DMS 273 (cell line): ENCODE data around the gene CDC25A.
"Not testable (repeated sequence)": the region's sequence is repeated elsewhere in the genome, so short reads cannot be mapped to it uniquely, and the experiment has no call there.

Source experiments
- DNase-seq: peaks from one replicate; lab custom pipeline; 2025; ENCODE audit not compliant: unreplicated experiment; lab: John Stamatoyannopoulos, UW

Gene CDC25A

DNA sequence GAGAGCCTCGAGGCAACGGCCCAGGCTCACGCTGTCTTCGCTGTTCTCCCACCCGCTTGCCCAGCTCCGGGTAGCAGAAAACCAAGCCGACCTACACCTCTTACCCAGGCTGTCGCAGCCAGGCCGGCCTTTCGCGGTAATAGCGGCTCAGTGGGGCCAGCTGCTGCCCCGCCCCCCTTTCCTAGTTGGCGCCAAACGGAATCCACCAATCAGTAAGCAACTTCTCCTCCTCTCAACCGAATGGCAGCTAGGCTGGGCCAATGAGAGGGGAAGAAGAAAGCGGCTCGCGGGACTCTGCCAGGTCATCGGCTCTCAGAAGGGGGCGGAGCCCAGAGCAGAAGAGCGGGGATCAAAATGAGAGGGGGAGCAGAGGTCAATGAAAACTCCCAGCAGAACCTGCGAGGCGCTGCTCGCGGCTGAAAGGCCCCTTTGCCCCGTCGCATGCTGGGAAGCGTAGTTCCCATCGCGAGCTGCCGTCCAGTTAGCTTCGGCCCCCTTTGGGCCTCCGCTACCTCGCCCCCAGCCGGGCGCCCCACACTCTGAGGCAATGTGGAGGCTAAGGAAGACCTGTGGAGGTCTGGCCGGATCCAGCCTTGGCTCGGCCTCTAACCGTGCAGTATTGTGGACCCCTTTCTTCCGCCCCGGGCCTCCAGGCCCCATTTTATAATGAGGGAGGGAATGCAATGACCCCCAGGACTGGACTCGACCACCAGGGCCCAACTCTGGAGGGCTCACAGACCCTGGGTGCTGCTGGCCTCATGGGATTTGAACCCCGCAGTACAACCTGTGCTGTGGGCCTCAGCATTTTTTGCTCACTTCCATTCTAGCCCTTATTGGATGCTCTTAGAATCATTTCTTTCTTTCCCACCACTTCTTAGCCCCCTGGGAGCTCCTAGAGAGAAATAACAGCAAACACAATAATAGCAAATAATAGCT lies at the start of gene CDC25A:
TSS of gene CDC25A (minus strand) at position 152 of the 936 bp plus-strand sequence. CDS start 470 bp downstream, outside the sequence.
- DNase-seq: peak; percentile 98

DNA sequence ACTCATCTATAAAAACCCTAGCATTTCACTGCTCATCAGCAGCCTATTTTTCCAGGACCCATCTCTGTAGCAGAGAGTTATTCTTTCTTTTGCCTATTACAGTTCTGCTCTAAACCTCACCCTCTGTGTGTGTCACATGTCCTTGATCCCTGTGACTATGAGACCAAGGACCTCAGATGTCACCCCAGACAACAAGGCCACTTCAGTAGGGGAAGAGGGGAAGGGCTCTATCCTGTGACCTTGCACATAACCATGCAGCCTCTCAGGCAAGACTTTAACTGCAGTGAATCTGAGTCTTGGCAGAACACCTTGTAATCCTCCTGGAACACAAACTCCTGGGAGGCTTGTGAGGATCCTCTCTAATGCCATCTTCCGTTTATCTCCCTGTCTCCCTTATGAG lies 48.3 kb upstream of the CDC25A start:
- DNase-seq: no peak

DNA sequence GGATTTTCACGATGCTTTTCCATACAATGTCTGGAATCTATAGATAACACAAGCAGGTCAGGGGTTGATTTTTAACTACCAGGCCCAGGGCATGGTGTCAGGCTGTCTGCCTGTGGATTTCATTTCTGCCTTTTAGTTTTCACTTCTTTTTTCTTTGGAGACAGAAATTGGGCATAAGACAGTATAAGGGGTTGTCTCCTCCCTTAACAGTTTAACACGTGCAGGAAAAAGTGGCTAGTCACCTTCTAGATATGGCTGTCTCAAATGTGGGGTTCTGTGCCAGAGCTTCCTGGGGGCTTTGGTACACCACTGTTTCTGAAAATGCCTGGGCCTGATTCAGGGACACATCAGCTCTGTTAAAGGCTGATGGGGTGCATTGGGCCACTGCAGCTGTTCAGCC lies 45.3 kb upstream of the CDC25A start:
- no peak for DNase-seq

DNA sequence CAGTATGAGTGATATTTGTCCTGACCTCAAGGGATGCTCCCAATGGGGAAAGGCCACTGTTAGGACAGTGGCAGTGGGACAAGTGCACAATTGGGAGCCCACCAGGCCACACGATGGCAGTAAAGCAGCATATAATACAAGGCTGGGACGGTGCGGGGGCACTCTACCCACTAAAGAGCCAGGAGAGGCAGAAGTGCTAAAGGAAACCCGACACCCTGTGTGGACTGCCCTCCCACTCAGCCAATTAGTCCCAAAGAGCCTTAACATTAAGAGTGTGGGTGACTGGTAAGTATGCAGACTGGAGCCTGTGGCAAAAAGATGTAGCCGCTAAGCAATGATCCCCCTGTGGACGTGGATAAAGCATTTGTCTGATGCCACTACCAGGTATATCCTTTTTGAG lies 44.5 kb upstream of the CDC25A start:
- peak; percentile 89 for DNase-seq

DNA sequence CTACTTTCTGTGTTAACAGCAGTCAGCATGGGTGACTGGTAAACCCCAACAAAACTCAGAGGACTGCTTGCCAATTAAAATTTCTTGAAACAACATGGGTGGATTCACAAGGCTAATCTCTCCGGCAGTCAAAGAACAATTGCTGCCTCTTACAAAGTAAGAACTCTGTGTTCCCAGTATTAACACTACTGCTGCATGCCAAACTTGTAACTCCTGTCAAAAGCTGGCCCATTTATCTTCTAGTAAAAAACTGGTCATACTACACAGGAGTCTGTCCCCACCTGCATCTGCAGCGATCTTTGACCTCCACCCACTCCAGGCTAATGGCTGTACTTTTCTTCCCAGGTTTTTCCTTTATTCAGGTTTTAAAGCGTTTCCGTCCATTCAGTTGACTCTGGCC lies 44.0 kb upstream of the CDC25A start:
- no peak for DNase-seq

DNA sequence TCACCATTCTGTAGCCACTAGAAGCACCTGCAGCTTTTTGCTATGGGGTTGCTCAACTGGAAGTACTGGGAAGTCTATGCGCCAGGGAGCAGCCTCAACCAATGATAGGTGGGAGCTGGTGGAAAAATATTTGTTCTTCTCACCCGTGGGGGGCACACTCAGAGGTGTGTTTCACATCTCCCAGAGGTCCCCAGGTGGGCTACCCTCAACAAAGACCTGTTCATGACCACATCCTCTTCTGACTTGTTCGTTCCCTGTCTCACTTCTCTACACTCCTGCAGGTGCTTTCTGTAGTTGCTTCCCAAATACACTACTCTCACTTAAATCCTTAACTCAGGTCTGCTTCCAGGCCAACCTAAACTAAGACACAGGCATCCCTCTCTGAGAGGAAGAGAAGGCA lies 38.7 kb upstream of the CDC25A start:
- no peak for DNase-seq

DNA sequence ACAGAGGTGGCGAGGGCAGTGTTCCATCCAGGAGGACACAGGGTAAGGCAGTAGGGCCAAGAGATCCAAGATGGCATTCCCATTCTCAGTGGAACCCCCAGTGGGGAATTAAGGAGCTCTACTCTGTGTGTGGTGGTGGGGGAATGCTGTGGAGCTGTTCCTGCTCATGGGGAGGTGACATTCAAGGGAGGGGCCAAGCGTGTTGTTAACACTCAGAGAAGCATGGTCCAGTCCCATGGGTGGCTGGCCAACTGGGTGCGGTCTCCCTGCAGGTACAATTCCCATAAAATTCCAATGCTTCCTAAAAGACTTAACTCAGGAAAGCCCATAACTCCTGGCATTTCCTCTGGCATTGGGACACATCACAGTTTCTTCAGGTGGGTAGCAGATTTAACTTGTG lies 37.4 kb upstream of the CDC25A start:
- no peak for DNase-seq

DNA sequence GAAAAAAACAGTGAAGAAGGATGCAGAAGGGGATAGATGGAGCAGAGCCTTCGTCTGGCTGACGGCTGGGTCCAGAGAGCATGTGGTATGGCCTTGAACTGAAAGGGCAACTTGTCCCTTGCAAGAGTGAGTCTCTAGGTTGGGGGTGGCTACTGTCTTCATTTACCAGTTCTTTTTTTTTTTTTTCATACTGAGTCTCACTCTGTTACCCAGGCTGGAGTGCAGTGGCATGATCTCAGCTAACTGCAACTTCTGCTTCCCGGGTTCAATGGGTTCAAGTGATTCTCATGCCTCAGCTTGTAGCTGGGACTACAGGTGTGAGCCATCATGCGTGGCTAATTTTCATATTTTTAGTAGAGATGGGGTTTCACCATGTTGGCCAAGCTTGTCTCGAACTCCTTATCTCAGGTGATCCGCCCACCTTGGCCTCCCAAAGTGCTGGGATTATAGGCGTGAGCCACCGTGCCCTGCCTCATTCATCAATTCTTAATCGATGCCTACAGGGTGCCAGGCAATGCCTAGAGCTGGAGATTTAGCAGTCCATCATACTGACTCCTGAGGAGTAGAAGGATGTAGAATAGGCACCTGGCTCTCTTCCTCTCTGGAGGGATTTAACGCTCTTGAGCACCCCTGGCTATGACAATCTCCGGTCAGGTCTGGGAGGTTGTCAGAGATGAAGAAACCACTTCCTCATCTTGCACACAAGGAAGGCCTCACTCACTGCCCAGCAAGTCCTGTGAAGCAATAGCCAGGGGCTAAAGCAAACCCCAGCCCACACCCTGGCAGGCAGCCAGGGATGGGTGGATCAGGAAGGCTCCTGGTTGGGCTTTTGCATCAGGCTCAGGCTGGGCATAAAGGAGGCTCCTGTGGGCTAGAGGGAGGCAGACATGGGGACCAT lies 34.6 kb upstream of the CDC25A start, which contains the start of gene CAMP:
TSS of gene CAMP (plus strand) at position 880 of the 898 bp plus-strand sequence. CDS start at position 897, 17 bp downstream.
- DNase-seq: peak; percentile 8

DNA sequence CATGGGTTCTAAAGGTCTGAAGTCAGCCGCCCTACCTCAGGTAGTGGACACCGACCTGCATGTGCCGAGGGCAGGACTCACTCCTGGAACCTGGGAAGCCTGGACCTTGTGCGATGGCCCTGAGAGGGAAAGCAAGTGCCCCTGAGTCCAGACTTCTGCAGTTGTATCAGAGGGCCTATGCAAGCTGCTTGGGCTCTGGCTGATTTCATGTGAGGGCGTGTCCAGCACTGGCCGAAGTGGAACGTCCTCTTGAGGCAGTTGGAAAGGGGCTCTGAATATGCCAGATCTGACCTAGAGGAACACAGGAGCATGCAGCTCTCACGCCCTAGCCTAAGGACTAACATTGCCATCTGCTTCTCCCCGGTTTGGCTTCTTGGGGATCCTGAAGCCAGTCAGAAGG lies 32.5 kb upstream of the CDC25A start:
- DNase-seq: no peak

DNA sequence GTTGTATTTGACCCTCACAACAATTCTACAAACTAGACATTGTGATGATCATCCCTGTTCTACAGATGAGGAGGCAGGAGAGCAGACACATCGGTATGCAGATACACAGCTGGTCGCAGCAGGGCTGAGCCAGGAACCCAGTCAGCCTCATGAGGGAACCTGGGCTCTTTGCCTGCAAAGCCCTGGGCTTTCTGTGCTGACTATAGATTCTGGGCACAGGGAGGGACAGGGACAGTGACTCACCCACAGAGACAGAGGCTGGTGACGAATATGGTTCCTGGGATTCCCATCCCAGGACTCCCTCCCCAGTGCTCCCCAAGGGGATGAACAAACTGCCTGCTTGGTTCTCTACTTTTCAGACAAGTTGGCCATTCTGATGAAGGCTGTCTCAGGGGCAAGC lies 31.3 kb upstream of the CDC25A start:
- DNase-seq: no peak

DNA sequence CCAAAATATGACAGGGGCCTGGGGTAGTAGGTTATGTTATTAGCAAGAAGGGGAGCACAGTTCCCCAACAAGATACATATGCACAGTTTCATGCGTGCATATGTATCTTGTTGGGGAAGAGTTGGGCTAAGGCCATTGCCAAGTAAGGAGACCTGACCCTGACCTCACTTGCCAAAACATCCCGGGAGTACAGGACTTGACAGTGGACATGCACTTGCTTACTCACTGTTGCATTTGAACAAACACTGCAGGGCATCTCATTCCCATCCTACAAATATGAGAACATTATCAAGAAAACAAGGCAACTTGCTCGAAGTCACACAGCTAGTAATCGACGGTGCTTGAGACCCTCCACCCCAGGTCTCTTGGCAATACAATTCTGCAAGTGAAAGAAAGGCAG lies 30.3 kb upstream of the CDC25A start:
- no peak for DNase-seq

DNA sequence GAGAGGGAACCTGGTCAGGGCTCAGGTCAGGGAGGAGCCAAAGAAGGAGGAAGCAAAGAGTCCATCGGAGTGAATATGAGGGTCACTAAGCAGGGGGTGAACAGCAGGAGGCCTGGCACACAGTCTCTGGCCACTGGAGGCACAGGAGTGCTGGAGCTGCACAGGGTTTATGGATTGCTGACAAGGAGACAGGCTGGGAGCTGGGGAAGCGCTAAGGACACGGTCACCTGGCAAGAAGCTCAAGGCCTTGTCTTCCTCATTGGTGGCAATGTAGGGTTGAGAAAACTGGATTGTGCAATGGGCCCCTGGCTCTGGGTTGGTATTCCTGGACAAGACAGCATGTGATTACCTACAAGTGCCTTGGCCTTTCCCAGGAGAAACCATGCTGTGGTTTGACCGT lies 29.2 kb upstream of the CDC25A start:
- no peak for DNase-seq

DNA sequence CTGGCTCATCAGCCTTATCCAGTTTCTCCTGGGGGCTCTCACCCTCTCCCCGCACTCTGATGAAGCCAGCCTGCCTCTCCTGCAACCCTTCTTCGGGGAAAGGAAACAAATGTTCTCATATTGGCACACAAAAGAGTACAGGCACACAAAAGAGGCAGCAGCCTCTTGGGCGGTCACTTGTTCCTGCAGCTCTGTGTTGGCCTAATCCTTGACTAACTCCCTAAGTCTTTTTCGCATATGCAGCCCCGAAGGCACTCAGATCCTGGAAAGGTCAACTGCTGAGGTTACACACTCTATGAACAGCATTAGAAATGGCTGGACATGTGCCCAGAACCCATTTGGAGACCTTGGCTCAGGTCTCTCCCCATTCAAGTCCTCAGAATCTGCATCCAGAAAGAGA lies 27.7 kb upstream of the CDC25A start:
- DNase-seq: no peak

DNA sequence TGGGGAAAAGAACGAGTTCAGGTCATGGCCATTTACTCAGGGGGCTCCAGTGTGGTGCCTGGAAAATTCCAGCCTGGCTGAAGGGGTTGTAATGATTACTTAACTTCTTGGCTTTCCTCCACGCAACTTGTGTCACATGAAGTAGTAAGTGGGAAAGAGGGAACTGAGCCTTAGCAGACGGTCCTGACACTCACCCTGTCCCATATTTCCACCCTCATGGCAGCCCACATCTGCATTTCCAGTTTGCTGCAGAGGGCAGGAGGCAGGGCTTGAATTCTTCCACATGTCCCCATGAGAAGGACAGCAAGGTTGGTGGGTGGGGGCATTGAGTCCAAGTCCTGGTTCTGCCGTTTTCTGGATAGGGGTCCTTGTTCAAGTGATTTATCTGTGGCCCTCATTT lies 27.2 kb upstream of the CDC25A start:
- peak; percentile 12 for DNase-seq

DNA sequence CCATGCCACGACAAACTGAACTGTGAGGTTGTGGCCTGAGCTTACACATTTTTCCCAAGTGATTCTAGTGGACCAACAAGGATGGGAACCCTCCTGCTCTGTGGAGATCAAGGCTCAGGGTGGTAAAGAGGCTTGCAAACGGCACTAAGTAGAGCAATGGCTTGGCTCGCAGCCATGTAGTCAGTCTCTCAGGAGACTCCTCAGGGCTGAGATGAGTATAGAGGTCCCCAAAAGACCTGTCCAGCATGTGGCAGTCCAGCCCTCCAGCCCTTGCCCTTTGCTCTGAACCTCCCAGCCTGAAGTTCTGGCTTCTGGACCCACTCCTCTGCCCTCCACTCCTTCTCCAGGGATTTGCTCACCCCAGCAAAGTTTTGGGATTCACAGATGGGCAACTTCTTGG lies 26.8 kb upstream of the CDC25A start:
- DNase-seq: no peak

DNA sequence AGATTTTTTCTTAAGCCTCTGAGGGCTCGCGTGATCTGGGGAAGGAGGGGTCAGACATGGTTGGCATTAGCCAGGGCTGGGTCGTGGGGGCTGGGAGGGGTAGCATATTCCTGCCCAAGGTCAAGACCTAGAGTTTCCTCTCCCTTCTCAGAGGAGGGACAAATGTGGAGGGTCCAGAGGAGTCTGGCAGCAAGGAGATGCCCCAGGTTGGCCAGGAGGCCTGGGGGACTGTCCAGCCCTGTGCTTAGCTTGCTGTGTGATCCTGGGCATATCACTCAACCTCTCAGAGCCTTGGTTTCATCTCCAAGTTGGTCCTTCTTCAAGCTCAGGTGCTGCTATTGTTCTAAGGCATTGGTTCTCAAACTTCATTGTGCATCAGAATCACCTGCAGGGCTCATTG lies 26.0 kb upstream of the CDC25A start:
- no peak for DNase-seq

DNA sequence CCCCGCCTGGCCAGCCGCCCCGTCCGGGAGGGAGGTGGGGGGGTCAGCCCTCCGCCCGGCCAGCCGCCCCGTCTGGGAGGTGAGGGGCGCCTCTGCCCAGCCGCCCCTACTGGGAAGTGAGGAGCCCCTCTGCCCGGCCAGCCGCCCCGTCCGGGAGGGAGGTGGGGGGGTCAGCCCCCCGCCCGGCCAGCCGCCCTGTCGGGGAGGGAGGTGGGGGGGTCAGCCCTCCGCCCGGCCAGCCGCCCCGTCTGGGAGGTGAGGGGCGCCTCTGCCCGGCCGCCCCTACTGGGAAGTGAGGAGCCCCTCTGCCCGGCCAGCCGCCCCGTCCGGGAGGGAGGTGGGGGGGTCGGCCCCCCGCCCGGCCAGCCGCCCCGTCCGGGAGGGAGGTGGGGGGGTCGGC lies 23.6 kb upstream of the CDC25A start:
- DNase-seq: not testable (repeated sequence)

DNA sequence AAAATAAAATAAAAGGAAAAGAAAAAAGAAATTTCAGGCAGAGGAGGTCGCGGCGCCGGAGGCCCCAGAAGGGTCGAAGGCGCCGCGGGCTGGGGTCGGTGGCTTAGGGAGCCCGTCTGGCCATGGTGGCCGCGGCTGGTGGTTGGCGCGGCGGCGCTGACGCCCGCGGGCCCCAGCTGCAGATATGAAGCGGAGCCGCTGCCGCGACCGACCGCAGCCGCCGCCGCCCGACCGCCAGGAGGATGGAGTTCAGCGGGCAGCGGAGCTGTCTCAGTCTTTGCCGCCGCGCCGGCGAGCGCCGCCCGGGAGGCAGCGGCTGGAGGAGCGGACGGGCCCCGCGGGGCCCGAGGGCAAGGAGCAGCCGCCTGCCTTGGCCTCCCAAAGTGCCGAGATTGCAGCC lies 22.3 kb upstream of the CDC25A start:
- DNase-seq: not testable (repeated sequence)

DNA sequence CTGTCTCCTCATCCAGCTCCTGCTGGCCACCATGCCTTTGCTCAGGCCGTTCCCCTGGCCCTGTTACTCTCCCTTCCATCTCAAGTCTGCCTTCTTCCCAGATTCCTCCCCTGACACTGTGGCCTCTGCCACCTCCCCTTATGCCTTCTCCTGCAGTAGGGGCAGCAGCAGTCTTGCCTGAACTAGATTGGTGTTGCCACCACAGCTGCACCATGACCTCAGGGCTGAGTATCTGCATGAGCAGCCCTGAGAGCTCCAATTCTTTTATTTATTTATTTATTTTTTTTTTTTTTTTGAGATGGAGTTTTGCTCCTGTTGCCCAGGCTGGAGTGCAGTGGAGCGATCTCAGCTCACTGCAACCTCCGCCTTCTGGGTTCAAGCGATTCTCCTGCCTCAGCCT lies 21.2 kb upstream of the CDC25A start:
- DNase-seq: no peak

DNA sequence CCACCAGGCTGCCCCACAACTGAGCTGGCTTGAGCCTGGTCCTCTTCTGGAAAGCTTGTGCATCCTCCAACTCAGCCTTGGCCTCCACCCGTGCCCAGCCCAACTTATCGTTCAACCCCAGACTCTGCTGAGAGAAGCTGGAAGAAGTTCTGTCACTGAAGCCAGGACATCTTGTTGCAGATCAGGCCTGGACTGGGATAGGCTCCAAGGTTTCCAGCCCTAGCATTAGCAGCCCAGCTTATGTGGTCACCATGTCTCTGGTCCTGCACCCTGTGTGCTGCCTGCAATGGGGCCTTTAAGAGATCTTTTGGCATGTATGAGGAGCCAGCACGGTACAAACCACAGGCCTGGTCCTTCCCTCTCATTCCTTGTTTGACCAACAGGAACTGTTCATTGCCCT lies 19.9 kb upstream of the CDC25A start:
- no peak for DNase-seq

DNA sequence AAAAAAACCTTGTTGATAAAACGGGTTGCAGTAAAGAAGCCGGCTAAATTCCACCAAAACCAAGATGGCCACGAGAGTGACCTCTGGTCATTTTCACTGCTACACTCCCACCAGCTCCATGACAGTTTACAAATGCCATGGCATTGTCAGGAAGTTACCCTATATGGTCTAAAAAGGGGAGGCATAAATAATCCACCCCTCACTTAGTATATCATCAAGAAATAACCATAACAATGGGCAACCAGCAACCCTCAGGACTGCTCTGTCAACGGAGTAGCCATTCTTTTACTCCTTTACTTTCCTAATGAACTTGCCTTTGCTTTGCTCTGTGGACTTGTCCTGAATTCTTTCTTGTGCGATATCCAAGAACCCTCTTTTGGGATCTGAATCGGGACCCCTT lies 14.4 kb upstream of the CDC25A start:
- DNase-seq: no peak

DNA sequence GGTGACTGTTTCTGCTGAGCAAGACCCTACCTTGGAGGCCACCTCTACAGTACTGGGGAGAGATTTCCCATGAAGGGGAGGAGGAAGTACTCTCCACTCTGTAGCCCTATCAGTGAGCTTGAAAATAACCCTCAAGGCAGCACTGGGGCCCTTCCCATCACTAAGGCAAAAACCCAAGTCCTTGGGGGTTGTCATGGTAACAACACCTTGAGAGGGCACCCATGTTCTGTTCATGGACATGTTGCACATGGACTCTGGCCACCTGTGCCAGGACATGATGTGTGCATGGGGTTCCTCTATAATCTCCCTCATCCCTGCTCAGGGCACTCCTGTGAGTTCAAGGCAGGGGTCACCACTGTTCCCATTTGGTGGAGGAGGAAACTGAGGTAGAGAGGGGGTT lies 10.9 kb upstream of the CDC25A start:
- no peak for DNase-seq
